Inflammatory macrophage treated with lipopolysaccharide for 1 hour (primary cell): ENCODE results near the gene GALNT17.

Source experiments
- DNase-seq, 2 donors: peaks; one replicate each; pipeline ENCODE4 v3.0.0-alpha.2; 2020 to 2022

Gene GALNT17

DNA sequence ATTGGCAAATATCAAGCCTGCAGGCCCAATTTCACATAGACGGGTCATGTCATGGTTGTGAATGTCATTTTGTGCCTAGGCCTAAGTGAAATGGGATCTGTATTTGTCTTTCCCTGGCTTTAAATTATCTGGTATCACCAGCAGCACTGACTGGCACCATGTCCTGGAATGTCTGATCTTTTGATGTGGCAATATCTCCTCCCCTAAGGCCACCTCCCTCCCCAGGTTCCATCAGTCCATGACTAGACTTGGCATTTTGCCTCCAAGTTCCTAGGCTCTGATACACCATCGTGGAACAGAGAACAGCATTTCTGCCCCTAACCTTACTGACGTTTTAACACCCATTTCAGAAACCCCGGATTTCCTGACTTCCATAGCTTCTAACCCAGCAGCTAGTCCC is 513.9 kb downstream of the GALNT17 start:
- no peak for DNase-seq

DNA sequence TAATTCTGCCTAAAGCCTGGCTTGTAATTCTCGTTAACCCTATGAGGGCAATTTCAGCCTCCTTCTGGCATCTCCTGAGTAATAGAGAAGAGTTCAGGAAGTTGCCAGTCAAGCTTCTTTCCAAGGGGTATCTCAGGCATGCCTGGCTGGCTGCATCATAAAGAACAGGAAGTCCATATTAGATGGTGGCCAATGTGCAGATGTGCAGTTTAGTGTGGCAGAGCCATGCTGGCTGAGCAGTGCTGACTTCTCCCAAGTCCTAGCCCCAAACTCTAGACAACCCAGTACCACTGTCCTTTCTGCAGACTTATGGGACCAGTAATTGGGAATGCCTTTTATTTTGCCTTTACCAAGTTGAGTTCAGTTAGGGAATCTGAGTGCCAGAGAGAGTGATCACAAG is 517.9 kb downstream of the GALNT17 start:
- no peak for DNase-seq

DNA sequence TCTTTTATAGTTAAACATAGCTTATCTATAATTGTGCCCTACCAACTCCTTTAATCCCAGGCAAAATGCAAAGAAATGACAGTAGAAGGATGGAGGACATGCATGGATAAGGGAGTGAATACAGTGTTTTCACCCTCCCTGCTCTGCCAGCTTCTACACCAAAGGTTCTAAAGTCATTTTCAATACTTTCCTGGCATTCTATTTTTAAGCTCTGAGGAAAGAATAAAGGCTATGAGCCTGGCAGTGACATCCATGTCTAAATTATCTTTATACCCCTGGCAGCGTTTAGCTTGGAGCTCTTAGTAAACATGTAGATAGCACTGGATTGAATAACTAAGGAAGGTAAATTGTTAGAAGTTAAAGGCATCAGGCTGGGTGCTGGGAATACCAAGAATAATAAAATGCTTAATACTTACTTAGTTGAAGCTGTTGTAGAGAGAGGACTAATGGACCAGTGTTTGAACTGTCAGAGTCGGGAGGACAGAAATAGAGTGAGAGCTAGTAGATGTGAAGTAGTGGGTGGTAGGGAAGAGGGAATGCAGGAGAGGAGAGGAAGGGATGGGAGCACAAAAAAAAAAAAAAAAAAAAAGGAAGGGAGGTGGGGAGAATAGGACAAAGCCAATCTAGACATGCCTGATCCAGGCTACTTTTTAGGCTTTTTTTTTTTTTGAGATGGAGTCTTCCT is 518.9 kb downstream of the GALNT17 start:
- no peak for DNase-seq

DNA sequence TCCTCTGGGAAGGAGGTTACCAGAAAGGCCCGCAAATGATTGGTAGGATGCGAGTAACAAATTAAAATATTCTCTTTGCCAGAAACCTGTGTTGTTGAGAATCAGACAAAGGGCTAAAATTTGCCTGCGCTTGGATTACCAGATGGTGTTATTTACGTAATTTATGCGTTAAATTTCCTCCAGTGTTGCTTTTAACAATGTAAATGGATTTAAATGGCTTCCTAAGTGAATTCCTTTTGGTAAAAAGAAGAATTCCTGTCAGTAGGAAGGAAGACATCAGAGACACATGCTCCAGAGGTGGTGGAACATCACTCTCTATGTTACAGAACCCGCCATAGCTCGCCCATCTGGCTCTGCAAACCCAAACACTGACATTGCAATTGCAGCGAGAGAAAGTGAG is 520.6 kb downstream of the GALNT17 start:
- no peak for DNase-seq

DNA sequence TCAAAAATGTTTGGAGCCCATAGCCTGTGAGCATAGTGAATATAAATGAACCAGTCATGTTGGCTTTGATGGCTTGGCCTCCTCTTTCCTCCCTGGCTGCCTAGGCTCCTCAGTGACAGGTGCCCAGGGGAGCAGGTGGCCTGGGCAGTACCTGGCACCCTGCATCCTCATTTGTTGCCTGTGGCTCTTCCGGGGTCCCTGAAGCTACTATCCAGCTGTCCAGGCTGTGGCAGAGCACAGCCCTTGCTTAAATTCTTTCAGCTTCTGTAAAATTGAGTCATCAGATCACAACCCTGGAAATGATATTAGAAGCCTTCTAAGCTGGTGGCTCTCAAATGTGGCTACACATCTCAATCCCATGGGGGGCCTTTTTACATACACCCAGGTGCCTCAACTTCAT is 525.4 kb downstream of the GALNT17 start:
- no peak for DNase-seq

DNA sequence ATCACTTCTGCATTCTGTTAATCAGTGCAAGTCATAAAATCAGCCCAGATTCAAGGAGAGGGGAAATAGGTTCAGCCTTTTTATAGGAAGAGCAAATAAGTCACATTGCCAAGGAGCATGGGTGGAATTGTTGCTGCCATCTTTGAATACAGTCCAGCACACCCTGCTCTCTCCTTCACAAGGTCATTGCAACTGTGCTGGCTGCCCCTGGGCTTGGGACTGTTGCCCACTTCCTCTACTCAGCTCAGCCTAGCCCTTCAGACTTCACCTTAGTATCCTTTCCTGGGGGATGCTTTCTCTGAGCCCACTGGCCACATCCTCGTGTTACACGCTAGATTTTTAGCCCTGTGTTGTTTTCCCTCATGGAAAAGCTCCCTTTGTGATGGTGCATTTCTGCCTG is 527.7 kb downstream of the GALNT17 start:
- DNase-seq = no peak

DNA sequence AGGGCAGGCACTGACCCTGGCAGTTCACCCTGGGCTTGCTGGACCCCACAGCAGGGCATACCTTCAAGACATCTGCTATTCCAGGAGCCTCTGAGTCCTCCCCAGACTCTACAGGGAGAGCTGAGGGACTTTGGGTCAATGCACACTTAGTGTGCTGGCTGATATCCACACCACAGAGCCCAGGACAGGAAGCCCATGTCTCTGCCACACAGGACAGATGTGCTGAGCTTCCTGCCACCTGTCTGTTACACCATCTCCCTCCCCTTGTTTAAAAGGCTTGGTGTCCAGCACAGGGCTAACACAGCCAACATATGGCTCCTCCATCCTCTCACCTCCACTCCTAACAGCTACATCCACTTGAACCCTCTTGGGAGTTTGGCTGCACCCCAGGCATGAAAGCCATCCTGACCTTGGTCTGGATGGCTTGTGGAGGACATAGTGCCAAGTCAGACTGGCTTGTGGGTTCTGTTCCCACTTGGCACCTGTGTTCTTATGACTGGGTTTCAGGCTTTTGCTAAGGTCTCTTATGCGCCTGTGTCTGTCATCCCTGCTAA is 529.8 kb downstream of the GALNT17 start:
- DNase-seq = no peak

DNA sequence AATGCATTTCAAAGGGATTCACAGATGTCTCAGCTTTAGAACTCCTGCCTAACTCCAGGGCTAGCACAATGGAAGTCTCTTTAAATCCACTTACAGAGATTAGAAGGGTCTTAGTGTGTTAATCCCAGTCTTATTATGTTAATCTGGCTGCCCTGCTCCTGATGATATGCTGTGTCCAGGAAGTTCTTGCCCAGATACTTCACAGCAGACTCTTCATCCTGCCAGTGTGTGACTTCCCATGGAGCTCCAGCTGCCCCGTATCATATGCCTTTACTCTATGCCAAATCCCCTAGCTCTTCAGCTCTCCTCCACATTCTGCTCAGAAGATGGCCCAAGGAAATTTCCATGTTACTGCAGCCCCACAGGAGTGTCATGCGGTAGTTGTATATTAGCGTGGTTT is 533.8 kb downstream of the GALNT17 start:
- DNase-seq = no peak

DNA sequence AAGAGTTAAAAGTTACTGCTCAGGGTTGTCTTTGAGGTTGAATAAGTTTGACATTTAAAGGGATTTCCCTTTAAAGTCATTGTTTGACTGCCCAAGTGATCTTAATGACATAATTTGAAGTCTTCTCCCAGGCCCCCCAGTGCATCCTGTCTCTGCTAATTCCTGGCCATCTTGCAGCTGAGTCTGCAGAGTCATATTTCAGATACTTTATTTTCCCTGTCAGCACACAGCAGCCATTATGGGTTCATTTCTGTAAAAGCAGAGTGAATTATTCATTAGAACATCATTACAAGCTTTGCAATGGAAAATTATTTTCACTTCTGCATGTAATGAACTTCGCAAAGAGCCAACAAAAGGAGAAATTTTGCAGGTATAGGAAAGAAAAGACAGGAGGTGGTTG is 536.6 kb downstream of the GALNT17 start:
- DNase-seq = no peak

DNA sequence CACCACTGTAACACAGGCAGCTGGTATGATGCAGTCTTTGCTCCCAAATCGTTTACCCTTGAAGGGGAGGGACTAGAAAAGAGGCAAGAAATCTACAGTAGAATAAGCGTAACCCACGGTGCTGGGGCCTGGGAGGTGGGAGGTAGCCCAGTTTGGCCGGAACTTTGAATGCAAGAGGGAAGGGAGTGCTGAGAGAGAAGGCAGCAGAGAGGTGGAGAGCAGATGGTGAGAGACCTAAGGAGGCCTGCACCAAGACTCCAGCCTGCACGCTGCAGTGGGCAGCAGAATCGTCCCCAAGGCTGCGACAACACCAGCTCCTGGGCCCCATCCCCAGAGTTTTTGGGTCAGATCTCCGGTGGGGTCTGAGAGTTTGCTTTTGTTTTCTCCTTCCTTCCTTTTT is 547.5 kb downstream of the GALNT17 start:
- DNase-seq = no peak

DNA sequence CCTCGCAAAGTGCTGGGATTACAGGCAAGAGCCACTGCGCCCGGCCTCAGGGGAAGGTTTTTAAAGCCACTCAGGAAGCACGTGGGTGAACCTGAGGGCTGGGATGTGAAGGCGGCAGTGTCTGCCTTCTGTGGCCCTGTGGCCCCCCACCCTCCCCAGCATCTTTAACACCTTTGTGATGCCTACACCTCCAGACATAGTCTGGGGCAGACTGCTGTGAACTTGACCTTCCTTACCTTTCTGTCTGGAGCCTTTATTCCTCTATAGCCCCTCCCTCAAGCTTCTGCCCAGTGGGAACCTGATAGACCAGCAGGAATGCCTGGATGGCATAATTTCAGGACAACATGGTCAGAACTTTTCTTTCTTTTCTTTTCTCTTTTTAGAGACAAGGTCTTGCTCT is 550.2 kb downstream of the GALNT17 start:
- DNase-seq = no peak

DNA sequence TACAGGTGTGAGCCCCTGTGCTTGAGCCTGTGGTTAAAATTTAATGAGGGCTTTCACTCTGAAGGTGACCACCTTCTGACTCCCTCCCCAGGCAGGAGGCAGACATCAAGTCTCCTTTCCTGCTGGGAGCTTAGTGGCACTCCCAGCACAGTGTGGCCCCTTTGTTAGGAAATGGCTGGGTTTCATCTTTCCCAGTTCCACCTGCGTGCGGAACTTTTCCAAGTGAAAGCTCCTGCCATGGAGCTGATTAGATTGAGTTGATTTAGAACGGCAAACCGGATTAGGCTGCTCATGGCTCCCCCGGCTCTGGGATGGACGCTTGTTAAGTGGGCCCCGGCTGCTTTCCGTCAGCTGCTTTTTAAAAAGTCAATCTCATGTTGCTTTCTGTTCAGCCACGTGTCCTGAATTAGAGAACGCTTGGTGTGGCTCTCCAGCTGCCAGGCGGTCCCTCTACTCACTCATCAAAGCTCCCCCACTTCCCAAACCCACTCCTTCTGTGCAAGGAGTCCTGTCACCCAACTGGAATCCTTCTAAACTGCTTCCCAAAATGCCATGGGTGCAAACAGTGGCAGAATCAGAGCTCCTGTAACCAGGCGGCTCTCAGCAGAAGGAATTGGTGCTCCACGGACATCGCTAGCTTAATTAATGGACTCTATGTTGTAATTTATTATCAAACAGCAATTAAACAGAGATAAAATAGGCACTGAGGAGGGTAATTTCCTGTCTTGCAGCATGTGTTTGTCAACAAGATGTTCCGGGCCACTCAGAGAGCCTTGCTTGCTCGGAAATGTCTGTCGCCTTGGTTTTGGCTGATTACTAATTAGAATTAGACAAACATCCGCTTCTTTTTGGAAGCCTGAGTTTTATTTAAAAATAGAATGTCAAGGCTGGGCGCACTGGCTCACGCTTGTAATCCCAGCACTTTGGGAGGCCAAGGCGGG is 551.2 kb downstream of the GALNT17 start:
- DNase-seq = no peak

DNA sequence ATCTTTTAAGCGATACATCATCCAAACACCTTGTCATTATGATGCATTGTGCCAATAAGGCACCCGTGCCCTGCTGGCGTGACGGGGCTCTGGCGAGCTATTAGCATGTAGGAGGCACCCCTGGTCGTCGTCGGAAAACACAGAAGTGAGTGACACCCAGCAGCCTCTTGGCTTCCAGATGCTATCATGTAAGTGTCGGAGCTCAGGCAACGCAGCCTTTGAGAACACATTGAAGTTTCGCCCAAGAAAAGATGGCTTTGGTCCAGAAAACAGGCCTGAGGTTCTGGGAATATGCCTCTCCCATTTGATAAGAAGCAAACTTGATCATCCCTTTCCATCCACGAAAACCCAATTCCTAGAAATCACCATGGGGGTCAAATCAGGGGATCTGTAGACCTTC is 555.3 kb downstream of the GALNT17 start:
- no peak for DNase-seq

DNA sequence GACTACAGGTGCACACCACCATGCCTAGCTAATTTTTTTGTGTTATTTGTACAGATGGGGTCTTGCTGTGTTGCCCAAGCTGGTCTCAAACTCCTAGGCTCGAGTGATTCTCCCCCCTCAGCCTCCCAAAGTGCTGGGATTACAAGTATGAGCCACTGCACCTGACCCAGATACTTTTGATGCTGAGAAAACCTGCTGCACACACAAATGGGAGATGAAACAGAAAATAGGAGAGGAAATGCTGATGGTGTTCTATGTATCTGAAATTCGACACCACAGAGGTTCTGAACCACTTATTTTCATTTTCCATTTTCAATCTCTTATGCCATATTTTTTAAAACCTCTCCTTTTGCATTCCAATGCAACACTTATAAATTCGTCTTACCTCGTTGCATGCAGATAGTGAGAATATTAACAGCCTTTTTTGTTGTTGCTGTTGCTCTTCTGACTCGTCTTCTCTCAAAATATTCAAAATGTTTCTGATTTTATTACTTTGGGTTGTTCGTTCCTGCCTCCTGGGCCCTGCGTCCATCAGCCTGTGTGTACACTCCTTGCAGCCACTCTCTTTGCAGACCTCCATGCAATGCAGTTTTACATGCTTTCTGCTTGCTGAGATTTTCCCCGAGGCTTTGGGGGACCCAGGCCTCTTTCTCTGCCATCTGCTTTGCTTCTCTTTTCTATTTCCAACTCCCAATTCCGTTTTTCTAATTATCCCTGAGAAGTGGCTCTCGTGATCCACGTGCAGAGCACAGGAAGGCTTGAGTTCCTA is 556.1 kb downstream of the GALNT17 start:
- no peak for DNase-seq

DNA sequence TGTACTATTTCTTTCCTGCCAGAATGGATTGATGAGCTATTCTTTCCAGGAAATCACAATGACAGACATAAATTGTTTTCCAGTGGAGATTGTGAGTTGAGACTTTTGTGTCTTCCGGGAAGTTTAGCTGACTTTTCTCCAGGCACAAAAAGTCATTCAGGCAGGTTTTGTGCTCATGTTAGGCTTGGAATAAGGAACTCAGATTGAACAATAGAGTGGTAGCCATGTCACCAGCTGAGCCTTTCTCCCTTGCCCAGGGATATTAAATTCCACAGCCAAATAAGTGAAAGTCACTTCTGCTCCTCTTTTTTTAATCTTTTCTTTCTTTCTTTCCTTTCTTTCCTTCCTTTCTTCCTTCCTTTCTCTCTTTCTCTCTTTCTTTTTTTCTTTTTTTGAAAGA is 559.6 kb downstream of the GALNT17 start:
- no peak for DNase-seq

DNA sequence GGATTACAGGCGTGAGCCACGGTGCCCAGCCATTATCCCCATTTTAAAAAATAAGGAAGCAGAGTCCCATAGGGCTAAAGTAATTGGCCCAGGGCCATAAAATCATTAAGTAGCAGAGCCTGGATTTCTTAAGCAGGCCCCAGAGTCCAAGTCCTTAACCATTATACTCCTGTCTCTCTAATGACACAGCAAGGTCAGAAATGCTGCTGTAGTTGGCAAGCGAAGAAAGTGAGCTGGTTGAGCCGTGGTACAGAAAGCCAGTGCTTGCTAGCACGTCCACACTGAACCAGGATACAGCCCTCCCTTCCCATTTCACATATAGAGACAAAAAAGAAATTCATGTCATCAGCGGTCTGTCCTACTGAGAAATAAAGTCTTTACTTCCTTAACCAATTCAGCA is 562.7 kb downstream of the GALNT17 start:
- DNase-seq = no peak

DNA sequence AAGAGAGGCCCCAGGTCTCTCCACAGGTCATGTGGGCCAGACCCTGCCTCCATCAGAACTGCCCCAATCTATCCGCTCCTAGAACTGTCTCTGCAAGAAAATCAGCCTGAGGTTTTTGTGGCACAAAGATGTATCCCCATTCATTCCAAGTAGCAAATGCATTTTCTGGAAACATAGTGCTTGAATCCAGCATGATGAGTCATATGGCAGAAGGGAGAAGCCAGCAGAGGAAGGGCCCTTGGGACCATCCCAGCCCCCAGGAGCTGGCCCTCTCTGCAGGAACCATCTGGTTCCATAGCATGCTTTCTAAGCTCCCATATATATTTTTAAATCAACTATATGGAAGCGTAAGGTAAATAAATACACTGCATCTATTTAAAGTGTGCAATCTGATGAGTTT is 563.2 kb downstream of the GALNT17 start:
- no peak for DNase-seq

DNA sequence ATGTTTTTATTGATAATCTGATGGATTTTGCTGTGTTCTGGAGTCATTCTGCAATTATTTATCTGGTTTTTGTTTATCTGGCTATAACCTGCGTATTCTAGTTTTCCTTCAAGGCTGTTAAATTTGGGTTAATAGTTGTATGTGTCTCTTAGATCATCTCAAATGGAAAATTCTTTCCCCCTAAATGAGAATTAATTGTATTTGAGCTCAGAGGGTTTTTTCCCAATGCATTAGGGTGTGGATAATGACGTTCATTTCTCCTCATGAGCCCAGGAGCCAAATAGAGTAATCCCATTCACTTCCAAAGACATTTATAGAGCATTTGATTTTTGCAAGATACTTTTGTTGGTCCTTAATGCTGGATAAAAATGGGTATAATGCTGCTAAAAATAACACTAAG is 564.6 kb downstream of the GALNT17 start:
- no peak for DNase-seq

DNA sequence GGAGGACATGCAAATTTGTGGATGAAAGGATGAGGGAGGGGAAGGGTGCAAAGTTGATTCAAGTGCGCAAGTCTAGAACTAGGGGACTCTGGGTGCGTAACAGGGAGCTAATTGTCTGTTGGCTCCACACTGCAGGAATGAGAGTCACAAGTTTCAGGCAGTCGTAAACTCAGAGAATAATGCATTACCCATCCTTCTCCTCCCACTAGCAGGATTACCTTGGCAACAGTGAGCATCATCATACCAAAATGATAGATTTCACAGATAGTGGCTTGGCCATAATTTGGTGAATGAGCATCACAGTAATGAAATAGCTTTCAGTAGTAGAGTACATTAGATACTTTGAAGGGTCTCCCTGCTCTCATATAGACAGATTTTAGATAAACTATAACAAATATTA is 565.5 kb downstream of the GALNT17 start:
- no peak for DNase-seq

DNA sequence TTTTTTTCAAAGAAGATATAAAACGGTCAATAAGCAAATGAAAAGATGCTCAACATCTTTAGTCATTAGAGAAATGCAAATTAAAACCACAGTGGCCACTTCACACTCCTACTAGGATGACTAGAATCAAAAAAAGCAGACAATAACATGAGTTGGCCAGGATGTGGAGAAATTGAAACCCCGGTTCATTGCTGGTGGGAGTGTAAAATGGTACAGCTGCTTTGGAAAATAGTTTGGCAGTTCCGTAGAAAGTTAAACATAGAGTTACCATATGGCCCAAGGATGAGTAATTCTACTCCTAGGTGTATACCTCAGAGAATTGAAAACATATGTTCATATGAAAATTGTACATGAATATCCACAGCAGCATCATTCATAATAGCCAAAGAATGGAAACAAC is 573.3 kb downstream of the GALNT17 start:
- DNase-seq = no peak

DNA sequence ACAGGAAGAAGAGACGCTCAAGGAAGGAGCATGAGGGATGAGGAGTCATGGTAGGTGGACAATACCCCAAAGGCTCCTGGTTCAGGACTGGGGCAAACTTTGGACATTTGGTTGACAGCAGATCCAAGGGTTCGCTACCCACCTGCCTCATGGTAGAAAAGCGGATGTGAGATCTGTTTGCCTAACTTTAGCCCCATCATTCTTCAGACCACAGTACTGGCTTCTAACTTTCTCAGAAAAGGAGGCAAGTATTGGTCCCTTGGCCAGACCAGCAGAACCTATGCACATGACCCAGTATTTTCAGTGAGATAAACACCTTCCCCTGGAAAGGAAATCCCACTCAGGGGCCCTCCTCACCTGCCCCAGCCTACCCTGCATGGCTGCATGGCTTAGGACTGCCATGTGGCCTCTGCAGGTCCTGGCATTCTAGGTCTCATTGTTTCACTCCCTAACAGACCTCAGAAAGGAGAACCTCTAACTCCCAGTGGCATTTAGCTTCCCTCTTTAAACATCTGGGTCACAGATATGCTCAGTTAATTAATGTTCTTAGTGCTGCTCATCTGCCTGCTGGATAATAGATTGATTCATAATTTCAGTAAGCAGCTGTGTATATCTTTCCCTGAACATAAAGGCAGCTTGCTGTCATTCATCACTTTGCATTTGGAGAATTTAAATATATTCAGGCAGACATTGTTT is 574.1 kb downstream of the GALNT17 start:
- DNase-seq = no peak

DNA sequence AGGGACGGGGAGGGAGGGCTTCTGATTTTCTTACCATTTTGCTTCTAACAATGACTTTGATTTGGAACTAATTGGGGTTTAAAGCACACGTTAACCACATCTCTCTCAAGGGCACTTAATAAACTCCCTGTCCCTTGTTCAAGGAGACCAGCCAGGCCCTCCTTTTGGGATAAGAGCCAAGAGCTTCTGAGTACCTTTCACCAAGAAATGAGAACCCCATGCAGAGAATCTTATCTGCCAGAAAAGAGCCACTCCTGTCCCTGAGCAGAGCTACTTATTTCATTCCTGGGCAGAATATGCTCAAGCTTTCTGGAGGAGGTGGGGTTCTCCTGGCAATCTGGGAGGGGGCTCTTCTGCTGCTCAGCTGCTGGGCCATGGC is 574.6 kb downstream of the GALNT17 start:
- DNase-seq = no peak

DNA sequence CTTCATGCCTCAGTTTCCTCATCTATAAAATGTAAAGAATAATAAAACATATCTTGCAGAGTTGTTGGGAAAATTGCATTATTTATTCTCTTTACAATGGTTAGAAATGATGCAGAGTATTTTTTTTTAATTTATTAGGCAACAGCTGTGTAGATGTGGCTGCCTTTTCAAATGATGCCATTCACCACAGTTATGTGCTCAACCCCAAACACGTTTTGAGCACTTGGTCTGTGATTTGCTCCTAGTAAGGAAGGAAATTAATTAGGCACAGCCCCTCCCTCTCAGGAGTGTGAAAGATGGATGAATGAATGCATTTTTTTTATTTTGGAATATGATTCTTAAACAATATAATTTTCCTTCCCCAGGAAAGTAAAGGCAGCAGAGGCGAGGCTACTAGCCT is 575.1 kb downstream of the GALNT17 start:
- no peak for DNase-seq
